ENCODE results near the gene SERTAD1. TPM values are rescaled to one million over a fixed set of nuclear protein-coding genes. Genes with fewer than 3 reads are reported as not detected.

Gene SERTAD1
- polyA plus RNA-seq (2012; ENCODE audit: insufficient read length, low read depth): 16.4 TPM

GRCh38 chr19:40425450-40426287 is at the start of gene SERTAD1:
SERTAD1 (minus strand) TSS chr19:40425992; CDS start chr19:40423546, 2,446 bp downstream.
- no peak; a peak in 1 of 4 replicates for TF ChIP-seq REST (IDR thresholded peaks at IDR 0.05; ENCODE audit: insufficient read depth in 1 of 2, low read depth in 2 of 2, low read length in 2 of 2)
- peak; percentile 86 for TF ChIP-seq TAF1 (IDR thresholded peaks at IDR 0.05; ENCODE audit: borderline replicate concordance, insufficient read depth, low read length)
- peak; percentile 81 for TF ChIP-seq FOXP2 (optimal IDR thresholded peaks at IDR 0.05; ENCODE audit: borderline replicate concordance, extremely low read depth, extremely low read length, insufficient read depth)
- peak; percentile 47; the same call in 1 of the 2 replicates for TF ChIP-seq SIN3A (IDR thresholded peaks at IDR 0.05; ENCODE audit: borderline replicate concordance, insufficient read depth, low read length)
- TF ChIP-seq POLR2AphosphoS5 (IDR thresholded peaks at IDR 0.05; ENCODE audit: low read depth, low read length): peak; percentile 99

GRCh38 chr19:40474737-40475136 is 48.9 kb upstream of the SERTAD1 start:
- no peak for TF ChIP-seq REST (IDR thresholded peaks at IDR 0.05; ENCODE audit: insufficient read depth in 1 of 2, low read depth in 2 of 2, low read length in 2 of 2)
- no peak for TF ChIP-seq POLR2AphosphoS5 (IDR thresholded peaks at IDR 0.05; ENCODE audit: low read depth, low read length)
- no peak for TF ChIP-seq FOXP2 (optimal IDR thresholded peaks at IDR 0.05; ENCODE audit: borderline replicate concordance, extremely low read depth, extremely low read length, insufficient read depth)
- TF ChIP-seq SIN3A (IDR thresholded peaks at IDR 0.05; ENCODE audit: borderline replicate concordance, insufficient read depth, low read length): no peak
- no peak for TF ChIP-seq TAF1 (IDR thresholded peaks at IDR 0.05; ENCODE audit: borderline replicate concordance, insufficient read depth, low read length)

GRCh38 chr19:40472516-40472915 is 46.7 kb upstream of the SERTAD1 start:
- TF ChIP-seq POLR2AphosphoS5 (IDR thresholded peaks at IDR 0.05; ENCODE audit: low read depth, low read length): no peak
- no peak for TF ChIP-seq TAF1 (IDR thresholded peaks at IDR 0.05; ENCODE audit: borderline replicate concordance, insufficient read depth, low read length)
- TF ChIP-seq SIN3A (IDR thresholded peaks at IDR 0.05; ENCODE audit: borderline replicate concordance, insufficient read depth, low read length): no peak
- no peak for TF ChIP-seq REST (IDR thresholded peaks at IDR 0.05; ENCODE audit: insufficient read depth in 1 of 2, low read depth in 2 of 2, low read length in 2 of 2)
- TF ChIP-seq FOXP2 (optimal IDR thresholded peaks at IDR 0.05; ENCODE audit: borderline replicate concordance, extremely low read depth, extremely low read length, insufficient read depth): no peak

- TF ChIP-seq FOXP2 (optimal IDR thresholded peaks at IDR 0.05; ENCODE audit: borderline replicate concordance, extremely low read depth, extremely low read length, insufficient read depth) (no peak), TAF1 (IDR thresholded peaks at IDR 0.05; ENCODE audit: borderline replicate concordance, insufficient read depth, low read length) (no peak), POLR2AphosphoS5 (IDR thresholded peaks at IDR 0.05; ENCODE audit: low read depth, low read length) (no peak), SIN3A (IDR thresholded peaks at IDR 0.05; ENCODE audit: borderline replicate concordance, insufficient read depth, low read length) (no peak), REST (IDR thresholded peaks at IDR 0.05; ENCODE audit: insufficient read depth in 1 of 2, low read depth in 2 of 2, low read length in 2 of 2) (no peak)
Measured at GRCh38 chr19:40471111-40471510, 45.3 kb upstream of the SERTAD1 start.

Data from PFSK-1 (cell line).